CD4-positive, alpha-beta T cell treated with Interleukin-15 for 1 hour (primary cell): ENCODE data around the gene CCDC85A.

Experiments
- DNase-seq: peaks from one replicate; pipeline ENCODE4 v3.0.0-alpha.2; 2020

The CCDC85A gene

DNA sequence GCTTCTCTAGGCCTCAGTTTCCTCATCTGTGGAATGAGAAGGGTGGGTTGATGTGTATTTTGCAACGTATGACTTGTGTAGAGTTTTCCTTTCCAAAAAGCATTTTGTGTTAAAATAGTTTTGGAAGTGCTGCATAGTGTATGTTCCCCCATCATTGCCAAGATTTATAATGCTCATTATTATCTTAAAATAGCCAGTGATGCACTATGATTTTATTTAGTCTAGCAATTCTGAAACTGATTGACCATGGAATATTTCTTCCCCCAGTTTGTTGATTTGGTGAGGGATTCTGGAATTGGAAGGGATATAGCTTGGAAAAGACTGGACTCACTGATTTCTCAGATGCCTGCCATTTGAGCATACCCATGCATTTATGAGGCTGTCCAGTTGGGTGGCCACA, 130.6 kb downstream of the CCDC85A start:
- DNase-seq, result no peak

DNA sequence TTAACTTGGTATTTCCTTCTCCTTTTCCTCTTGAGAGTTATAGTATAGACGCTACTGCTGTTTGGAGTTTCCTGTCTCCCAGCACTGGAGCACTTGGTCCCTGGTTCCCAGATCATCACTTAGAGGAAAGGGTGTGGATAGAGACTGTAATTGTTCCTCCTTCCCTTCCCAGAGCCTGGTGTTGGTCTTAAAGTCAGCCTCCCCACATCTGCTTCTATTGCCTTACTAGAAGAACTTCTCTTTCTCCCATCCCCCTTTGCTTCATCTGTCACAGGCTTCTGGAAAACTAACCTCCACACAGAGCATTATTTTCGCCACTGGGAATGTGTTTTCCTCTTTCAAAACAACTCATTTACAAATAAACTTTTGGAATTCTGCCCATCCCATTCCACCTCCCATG, 131.0 kb downstream of the CCDC85A start:
- DNase-seq, result no peak

DNA sequence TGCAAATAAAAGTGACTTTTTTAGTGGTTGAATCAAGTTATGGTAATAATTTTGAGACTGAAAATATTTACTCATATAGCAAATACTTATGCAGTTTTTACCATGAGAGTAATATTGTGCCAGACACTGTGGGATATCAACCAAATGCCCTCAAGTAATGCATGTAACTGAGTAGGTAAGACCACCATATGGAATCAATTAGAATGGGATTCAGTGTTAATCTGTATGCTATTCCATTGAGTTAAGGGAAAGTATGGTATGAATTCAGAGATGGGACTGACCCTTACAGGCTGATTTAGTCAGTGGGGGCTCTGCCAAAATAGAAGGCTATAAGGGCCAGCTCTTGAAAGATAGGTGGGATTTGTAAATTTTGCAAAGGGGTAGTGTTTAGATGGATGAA, 131.6 kb downstream of the CCDC85A start:
- DNase-seq, result no peak

GRCh38 chr2:56316011-56316410, 132.2 kb downstream of the CCDC85A start:
- no peak for DNase-seq

DNA sequence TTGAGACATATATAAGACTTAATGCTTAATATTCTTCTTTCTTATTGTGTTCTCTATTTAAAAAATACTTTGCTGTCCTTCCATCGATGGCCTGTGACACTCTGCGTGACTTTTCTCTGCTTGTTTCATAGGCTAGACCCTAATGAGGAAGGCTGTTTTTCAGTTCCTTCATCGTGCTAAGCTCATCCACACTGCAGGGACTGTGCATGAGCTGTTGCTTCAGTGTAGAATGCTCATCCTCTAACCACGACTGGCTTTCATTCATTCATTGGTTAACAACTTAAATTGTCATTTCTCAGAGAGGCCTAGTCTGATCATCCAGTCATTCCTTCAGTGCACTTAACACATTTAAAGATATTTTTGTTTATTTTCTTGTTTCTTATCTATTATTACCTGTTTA, 134.4 kb downstream of the CCDC85A start:
- no peak for DNase-seq

- DNase-seq, result no peak
These were observed 142.0 kb downstream of the CCDC85A start for GRCh38 chr2:56325661-56326345.

GRCh38 chr2:56326346-56326741, 142.6 kb downstream of the CCDC85A start:
- DNase-seq, result no peak

GRCh38 chr2:56331810-56332209, 148.0 kb downstream of the CCDC85A start:
- DNase-seq, result no peak

- DNase-seq, result no peak
These were observed 150.2 kb downstream of the CCDC85A start for GRCh38 chr2:56333812-56334485.

GRCh38 chr2:56334622-56335021, 150.8 kb downstream of the CCDC85A start:
- no peak for DNase-seq

DNA sequence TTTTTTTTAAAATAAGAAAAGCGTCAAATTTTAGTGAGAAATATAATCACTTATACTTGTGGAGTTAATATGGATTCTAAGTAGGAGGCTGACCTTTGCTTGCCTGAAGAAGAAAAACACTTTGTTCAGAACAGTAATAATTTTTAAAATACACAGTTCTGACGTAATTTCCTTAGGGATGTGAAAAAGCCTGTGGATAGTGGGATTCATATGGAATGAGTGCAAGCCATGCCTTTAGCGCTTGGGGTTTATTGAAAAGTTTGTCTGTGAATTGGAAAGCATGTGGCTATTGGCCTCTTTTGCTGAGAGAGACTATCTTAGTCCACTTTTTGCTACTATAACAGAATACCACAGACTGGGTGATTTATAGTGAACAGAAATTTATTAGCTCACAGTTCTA, 151.3 kb downstream of the CCDC85A start:
- DNase-seq, result no peak

GRCh38 chr2:56337342-56337741, 153.6 kb downstream of the CCDC85A start:
- no peak for DNase-seq

DNA sequence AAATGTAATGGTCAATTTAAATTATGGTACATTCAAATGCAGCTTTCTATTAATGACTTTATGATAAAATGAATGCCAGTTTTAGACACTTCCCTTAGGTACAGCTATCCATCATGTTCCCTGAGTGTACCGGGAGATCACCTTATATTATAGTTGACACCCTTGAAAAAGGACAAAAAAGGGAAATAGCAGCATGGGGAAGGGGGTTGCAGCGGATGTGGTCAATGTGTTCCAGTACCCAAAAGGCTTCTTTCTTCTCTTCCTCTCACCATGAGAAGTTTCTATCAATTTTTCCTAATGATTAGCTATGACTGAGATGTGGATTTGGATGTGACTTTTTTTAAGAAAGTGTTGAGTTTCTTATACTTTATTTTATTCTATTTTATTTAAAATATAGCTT, 154.4 kb downstream of the CCDC85A start:
- DNase-seq, result no peak

DNA sequence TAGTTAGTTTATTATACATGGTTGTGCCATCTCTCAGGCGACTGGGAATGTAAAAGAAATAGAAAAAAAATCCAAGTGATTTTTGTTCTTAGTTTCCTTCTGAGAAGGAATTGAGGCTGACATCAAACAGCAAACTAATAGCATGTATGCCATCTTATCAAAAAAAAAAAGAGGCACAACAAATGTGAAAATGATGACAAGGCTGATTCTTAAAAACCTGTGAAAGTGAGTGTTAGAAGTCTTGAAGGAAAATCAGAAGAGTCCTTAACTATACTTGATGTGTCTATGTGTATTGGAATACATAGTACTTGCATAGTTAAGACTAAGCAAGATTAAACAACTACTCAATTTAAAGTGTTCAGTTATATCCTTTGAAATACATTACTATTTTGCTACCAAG, 161.0 kb downstream of the CCDC85A start:
- no peak for DNase-seq

GRCh38 chr2:56347881-56348280, 164.1 kb downstream of the CCDC85A start:
- no peak for DNase-seq

- no peak for DNase-seq
These were observed 164.8 kb downstream of the CCDC85A start for GRCh38 chr2:56348392-56349210.

DNA sequence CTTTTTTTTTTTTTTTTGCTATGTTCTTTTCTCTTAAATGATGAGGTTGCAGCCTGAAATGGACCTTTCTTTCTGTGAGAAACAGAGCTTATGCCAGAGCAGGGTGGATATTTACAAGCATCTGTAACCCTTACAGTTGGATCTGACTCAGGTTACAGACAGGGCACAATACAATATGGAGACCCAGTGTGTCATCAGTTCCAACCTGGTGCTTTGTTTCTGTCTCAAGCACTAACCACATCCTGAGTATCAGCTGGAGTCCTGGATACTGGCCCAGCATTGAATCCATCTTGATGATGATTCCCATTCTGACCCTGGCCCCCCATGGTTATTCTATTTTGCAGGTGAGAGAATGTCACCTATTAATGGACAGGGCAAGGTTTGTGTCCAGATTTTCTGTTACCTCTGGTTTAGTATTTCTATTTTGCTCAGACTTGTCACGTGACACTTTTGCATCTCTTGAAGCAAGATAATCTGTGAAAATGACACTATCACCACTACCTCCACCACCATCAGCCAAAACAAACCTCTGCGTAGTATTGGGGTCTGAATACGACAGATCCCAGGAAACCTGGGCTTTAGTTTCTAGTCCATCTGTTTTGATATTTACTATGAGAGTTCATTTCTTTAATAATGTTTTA, 174.0 kb downstream of the CCDC85A start:
- DNase-seq, result no peak

GRCh38 chr2:56361844-56362243, 178.1 kb downstream of the CCDC85A start:
- no peak for DNase-seq

DNA sequence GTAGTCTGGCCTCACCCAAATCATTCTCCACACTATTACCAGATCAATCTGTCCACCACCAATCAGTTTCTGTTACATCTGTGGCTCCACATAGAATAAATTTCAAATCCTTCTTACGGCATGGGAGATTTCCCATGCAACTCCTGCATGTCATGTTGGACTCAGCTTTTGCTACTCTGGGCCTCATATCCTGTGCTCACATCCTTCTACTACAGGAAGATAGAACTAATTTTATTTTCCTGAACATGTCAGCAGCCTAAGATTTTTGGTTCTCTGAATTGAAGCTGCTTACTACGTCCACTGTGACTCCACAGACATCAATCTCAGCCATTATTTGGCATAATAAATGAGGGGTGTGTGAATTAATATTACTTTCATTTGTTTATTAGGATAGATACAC, 181.1 kb downstream of the CCDC85A start:
- DNase-seq, result no peak

GRCh38 chr2:56369316-56369715, 185.5 kb downstream of the CCDC85A start:
- DNase-seq, result no peak

DNA sequence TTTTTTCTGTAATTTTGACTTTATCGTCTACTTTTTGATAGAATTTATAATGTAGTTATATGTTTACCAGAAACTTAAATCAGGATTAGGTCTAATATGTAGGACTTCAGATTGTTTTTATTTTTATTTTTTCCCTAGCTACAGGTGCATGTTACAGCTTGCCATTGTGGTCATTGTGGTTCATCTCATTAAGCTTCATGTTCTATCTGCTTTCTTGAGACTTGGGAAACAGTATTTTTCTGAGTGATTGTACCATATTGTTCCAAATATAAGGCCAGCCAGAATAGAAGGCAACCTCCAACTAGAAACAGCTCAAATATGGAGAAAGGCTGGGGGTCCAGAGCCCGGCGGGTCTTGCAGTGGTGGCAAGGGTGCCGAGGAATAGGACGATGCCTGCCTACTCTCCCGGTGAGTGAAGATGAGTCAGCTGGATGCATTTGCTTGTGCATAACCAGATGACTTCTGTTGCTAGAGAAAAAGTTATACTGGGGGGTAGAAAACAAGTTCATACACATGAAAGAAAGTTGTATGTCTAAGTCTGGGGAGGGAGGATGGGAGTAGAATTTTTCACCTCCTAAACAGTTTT, 188.4 kb downstream of the CCDC85A start:
- DNase-seq, result no peak

DNA sequence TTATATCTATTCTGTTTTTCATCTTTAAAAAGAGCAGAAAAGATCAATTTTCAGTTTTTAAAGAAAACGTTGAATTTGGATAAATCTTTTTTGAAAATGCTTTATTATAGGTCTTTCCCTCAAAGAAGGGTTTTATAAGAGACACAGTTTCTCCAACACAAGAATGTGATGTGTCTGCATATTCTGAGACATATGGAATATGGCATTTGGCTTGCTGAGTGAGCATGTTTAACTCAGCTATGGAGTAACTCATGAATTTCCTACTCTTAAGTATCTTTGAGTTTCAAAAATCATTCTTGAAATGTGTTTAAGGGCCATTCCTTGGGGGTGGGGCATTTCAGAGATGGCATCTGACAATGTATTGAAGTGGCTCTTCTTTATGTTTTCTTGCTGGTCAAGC, 191.5 kb downstream of the CCDC85A start:
- no peak for DNase-seq
